Erythroblast (primary cell): ENCODE data around the gene FYN.

Source experiments
- GATA1 ChIP-seq: IDR thresholded peaks from 2 replicates; pipeline ENCODE4 v1.6.1; 2011; ENCODE audit warnings: low read depth, mild to moderate bottlenecking, control low read depth, low read length, moderate library complexity
- POLR2A ChIP-seq: IDR thresholded peaks from 2 replicates; pipeline ENCODE4 v1.6.1; 2011; ENCODE audit warnings: mild to moderate bottlenecking, low read length

DNA sequence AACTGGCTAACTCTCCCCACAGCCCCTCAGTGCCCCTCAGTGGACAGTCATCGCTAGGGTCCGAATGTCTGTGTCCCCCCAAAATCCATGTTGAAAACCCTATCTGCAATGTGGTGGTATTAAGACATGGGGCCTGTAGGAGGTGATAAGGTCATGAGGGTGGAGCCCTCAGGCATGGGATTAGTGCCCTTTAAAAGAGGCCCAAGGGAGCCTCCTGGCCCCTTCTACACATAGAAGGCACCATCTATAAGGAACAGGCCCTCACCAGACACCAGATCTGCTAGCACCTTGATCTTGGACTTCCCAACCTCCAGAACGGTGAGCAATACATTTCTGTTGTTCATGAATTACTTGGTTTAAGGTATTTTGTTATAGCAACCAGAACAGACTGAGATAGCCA lies 260.9 kb downstream of the FYN start:
- TF ChIP-seq POLR2A (no peak), GATA1 (no peak)
